Transverse colon (tissue), 4 donors: Measurements from ENCODE around the gene KYNU.

ENCODE experiments used
- EP300 ChIP-seq: sonication (generic); formaldehyde crosslinking; IDR thresholded peaks from one replicate; pipeline ENCODE4 v1.6.1; 2017; ENCODE audit warnings: antibody characterized with exemption, low read depth
- POLR2A ChIP-seq: fragments of 450-650 bp; IDR thresholded peaks from one replicate; pipeline ENCODE4 v1.6.1; 2016; ENCODE audit warnings: antibody characterized with exemption, mild to moderate bottlenecking, moderate library complexity
- POLR2AphosphoS5 ChIP-seq, 3 donors: sonication (generic); formaldehyde crosslinking; IDR thresholded peaks; one replicate each; pipeline ENCODE4 v1.6.1; 2016; ENCODE audit warnings: antibody characterized with exemption in 3 of 3
- TF ChIP-seq, protein P1 (sequence below), 5 experiments: fragments of 200-600 bp in 3 of 5; fragments of 450-650 bp in 2 of 5; sonication (generic) in 3 of 5; IDR thresholded peaks; 1 replicate in 2 of 5; 2 replicates in 3 of 5; pipeline ENCODE4 v1.5.1; 2016 to 2017; ENCODE audit warnings: antibody characterized with exemption in 5 of 5, inconsistent platforms in 3 of 5, mild to moderate bottlenecking in 2 of 5, moderate library complexity in 1 of 5

- TF ChIP-seq, protein P1, sequence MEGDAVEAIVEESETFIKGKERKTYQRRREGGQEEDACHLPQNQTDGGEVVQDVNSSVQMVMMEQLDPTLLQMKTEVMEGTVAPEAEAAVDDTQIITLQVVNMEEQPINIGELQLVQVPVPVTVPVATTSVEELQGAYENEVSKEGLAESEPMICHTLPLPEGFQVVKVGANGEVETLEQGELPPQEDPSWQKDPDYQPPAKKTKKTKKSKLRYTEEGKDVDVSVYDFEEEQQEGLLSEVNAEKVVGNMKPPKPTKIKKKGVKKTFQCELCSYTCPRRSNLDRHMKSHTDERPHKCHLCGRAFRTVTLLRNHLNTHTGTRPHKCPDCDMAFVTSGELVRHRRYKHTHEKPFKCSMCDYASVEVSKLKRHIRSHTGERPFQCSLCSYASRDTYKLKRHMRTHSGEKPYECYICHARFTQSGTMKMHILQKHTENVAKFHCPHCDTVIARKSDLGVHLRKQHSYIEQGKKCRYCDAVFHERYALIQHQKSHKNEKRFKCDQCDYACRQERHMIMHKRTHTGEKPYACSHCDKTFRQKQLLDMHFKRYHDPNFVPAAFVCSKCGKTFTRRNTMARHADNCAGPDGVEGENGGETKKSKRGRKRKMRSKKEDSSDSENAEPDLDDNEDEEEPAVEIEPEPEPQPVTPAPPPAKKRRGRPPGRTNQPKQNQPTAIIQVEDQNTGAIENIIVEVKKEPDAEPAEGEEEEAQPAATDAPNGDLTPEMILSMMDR (IDR thresholded peaks at IDR 0.05), result no peak
- TF ChIP-seq POLR2A (no peak), EP300 (no peak), POLR2AphosphoS5 (IDR thresholded peaks at IDR 0.05) (no peak)
Observed at GRCh38 chr2:142942690-142943089, 65.2 kb downstream of the KYNU start.
